Measurements from ENCODE around the gene MTHFD1.
"Not testable (repeated sequence)": the region's sequence is repeated elsewhere in the genome, so short reads cannot be mapped to it uniquely, and the experiment has no call there.

The MTHFD1 gene

DNA sequence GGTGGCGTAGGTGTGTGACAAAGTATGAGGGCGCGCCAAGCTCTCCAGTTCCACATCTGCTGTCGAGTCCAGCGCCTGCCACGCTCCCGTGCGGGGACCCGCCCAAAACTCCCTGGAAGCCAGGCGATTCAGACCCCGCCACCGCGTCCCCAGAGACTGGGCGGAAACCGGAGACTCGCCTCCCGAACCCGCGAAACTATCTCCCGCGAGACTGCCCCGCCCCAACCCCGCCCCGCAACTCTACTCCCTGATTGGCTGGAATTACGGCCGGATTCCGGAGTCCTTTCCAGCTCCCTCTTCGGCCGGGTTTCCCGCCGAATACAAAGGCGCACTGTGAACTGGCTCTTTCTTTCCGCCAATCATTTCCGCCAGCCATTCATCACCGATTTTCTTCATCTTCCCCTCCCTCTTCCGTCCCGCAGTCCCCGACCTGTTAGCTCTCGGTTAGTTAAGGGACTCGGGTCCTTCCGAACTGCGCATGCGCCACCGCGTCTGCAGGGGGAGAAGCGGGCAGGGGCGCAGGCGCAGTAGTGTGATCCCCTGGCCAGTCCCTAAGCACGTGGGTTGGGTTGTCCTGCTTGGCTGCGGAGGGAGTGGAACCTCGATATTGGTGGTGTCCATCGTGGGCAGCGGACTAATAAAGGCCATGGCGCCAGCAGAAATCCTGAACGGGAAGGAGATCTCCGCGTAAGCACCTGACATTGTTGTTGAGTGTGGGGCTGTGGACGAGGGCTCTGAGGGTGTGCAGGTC lies at the start of gene MTHFD1:
Gene MTHFD1 (plus strand): TSS at position 572 of the 751 bp plus-strand sequence. CDS start 75 bp downstream, at position 647.
- peak; percentile 91 for DNase-seq (ENCODE audit: low read depth)

DNA sequence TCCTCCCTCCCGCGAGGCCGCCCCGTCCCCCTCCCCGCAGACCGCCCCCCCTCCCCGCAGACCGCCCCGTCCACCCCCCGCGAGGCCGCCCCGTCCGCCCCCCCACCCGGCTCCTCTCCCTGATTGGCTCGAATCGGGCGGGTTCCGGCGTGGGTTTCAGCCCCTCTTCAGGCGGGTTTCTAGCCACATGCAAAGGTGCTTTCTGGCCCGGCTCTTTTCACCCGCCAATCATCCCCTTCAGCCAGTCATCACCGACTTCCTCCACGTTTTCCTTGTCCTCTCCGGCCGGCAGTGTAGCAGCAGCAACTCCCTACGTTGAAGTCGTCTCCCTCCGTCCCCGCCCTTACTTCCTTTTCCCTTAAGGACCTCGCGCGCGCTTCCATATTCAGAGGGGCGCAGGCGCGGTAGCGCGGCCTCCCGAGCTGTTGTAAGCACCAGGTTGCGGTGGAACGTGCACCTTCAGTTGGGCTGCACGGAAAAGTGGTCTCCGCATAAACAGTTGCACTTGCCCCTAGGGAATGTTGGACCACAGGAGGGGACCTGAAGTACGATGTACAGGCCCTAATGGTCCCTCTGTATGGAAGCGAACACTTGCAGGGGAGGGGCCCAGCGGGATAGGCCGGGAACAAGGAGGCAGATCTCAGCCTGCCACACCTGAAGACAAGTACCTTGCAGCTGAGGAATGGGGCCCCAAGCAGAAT lies 49.4 kb upstream of the MTHFD1 start:
- DNase-seq (ENCODE audit: low read depth), result peak; percentile 62

DNA sequence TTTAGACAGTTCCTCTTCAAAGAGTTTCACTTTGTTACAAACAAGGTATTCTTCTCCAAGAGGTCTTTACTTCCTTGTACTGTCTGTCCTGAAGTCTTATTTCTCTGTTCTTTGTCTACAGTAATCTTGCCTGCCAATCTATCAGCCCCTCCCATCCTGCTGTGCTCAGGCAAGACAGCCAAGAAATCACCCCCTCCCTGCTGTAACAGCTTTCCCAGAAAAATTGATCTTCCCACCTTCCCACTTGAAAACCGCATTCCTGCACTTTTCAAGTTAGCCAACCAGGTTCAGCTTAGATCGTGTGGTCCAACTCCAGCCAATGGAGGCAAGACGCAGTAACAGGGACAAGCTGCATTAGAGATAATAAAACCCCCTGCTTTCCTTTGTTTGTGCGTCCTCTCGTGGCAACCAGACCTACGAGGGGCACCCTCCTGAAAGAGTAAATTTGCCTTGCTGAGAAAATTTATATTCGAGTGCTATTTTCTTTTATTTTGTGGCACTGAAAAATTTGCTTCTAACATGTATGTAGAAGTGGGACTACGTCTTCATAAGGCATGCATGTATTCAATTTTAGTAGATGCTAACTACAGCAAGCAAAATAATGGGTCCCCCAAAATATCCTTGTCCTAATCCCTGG lies 47.5 kb upstream of the MTHFD1 start:
- no peak for DNase-seq (ENCODE audit: low read depth)

DNA sequence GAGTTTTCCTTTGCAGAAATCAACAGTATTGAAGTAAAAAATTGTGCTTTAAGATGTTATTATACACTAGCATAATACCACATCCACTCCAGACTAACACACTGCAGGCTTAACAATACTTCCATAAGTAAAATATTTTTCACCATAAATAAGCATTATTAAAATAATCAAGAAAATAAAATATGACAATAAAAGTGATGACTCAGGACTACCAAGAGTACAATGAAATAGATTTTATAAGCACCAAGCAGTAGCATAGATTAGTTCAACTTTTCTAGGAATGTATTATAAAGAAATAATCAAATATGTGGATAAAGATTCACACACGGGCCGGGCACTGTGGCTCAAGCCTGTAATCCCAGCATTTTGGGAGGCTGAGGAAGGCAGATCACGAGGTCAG lies 40.4 kb upstream of the MTHFD1 start:
- DNase-seq (ENCODE audit: low read depth), result no peak

- DNase-seq (ENCODE audit: low read depth), result no peak
Observed at GRCh38 chr14:64349741-64350490, 38.2 kb upstream of the MTHFD1 start.

DNA sequence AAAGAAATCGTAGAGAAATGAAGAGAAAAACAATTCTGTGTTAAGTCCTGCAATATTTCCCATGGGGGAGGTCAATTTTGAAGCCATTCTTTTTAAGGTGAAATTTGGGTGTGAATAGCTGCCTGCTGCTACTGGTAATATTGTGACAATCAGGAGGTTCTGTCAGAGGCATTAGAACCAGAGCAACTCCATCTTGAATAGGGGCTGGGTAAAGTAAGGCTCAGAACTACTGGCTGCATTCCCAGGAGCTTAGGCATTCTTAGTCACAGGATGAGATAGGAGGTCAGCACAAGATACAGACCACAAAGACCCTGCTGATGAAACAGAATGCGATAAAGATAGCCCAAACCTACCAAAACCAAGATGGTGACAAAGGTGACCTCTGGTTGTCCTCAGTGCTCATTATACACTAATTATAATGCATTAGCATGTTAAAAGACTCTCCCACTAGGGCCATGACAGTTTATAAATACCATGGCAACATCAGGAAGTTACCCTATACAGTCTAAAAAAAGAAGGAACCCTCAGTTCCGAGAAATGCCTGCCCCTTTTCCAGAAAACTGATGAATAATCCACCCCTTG lies 24.8 kb upstream of the MTHFD1 start:
- no peak for DNase-seq (ENCODE audit: low read depth)

- no peak for DNase-seq (ENCODE audit: low read depth)
Observed at GRCh38 chr14:64364907-64365306, 23.2 kb upstream of the MTHFD1 start.

DNA sequence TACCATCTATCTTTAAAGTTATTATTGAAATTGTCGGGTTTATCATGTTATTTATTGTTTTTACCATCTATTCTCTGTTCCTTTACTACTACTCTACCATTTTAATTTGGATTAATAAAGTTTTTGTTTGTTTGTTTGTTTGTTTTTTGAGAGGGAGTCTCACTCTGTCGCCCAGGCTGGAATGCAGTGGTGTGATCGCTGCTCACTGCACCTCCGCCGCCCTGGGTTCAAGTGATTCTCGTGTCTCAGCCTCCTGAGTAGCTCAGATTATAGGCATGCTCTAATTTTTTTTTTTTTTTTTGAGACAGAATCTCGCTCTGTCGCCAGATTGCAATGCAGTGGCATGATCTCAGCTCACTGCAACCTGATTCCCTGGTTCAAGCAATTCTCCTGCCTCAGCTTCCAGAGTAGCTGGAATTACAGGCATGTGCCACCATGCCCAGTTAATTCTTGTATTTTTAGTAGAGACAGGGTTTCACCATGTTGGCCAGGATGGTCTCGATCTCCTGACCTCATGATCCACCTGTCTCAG lies 22.7 kb upstream of the MTHFD1 start:
- DNase-seq (ENCODE audit: low read depth), result not testable (repeated sequence)

- no peak for DNase-seq (ENCODE audit: low read depth)
Observed at GRCh38 chr14:64369201-64369600, 19.0 kb upstream of the MTHFD1 start.

DNA sequence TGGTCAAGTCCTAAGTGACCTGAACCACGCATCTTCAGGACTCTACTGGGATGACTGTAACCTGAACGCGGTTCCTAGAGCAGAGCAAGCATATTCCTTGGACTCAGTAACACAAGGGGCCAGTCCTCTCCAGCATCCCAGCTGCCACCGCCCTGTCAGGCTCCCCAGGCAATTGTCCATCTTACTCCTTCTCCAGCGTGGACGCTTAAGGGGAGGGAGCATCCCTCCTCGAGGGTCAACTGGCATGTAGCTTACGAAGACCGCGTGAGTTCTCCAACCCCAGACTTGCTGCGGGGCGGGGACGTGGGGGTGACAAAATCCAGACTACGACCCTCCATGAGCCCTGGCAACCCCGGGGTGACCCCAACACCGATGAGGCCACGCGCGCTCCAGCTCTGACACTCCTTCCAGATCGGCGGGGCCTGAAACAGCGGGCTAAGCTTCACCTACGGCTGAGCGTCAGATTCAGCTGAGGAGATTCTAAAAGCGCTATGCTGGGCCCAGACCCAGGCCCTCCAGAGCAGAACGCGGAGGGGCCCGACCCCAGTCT lies 846 bp upstream of the MTHFD1 start:
- DNase-seq (ENCODE audit: low read depth), result no peak

DNA sequence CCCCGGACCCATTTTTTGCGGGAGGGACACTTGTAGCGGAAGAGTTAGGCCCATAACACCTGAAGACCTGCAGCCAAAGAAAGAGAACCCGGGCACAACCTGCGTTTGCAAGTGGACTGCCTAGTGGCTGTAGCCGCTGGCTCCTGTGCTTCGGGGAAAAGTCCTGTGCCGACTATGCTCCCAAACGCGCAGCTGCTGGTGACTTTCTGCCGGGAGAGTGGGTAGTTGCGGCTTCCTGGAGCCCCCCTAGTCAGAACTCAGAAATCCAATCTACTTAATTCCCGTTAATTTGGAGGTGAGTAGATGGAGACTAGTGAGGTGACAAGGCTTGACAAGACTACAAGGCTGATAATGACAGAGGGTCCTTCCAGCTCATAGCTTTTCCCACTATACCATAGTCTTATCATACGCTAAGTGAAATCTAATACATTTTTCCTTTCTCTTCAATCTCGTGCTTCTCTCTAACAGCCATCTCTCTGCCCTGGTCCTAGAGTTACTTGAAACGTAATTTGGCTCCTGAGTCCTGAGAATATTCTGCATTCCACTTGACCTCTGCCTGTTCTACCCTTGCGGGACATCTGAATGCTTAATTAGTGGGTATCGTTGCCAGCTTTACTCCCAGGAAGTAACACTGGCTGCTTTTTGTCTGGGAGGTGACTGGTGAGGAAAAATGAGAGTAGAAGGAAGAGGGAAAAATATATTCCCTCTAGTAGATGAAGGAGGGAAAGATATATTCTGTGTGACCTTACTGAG lies 556 bp downstream of the MTHFD1 start:
- peak; percentile 10 for DNase-seq (ENCODE audit: low read depth)

- DNase-seq (ENCODE audit: low read depth), result no peak
Observed at GRCh38 chr14:64391113-64391725, 3.1 kb downstream of the MTHFD1 start.

DNA sequence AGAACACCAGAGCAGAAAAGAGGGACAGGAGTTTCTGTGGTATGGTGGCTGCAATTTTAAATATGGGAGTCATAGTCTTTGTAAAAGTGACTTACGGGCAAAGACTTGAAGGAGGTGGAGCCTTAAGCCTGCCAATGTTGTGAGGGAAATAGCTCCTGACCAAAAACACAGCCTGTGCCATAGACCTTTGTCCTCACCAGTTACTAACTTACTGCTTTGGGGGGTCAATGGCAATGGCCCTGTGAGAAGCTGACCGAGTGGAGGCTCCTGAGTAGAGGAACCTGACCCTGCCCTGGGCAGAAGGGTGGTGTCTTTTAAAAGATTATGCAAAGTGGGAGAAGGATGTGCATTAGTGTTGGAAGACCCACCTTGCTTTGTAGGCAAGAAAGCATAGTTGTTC lies 3.8 kb downstream of the MTHFD1 start:
- no peak for DNase-seq (ENCODE audit: low read depth)

GRCh38 chr14:64393189-64393726 lies 5.1 kb downstream of the MTHFD1 start:
- DNase-seq (ENCODE audit: low read depth), result not testable (repeated sequence)

GRCh38 chr14:64394423-64394822 lies 6.3 kb downstream of the MTHFD1 start:
- DNase-seq (ENCODE audit: low read depth), result no peak

DNA sequence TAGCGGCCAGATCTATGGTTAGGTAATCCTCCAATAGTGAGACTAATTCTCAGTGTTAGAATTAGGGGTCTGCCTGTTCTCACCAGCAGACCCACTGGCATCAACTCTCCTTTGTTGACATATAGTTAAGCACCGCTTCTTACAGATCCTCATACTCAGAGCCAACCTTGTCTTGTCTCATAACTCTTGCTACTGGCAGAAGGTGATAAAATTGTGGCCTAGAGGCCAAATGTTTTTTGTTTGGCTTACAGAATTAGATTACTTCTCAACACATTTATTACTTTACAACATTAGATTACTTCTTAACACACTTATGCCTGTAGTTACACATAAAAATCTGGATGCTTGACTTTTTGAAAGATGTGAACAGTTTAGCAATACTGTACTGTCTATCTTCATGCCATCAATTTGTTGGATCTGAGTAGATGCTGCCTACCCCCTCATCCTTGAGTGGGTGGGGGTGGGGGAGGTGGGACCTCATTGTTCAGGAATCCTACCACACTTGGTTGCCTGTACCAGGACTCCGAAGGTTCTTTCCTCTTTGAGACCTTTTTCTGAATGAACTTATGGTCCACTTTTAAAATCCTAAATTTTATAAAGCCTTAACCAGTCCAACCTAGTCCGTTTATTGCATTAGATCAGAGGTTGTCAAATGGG lies 7.0 kb downstream of the MTHFD1 start:
- DNase-seq (ENCODE audit: low read depth), result no peak

GRCh38 chr14:64400829-64401459 lies 12.8 kb downstream of the MTHFD1 start:
- no peak for DNase-seq (ENCODE audit: low read depth)

GRCh38 chr14:64401949-64402348 lies 13.8 kb downstream of the MTHFD1 start:
- no peak for DNase-seq (ENCODE audit: low read depth)

GRCh38 chr14:64405295-64405694 lies 17.1 kb downstream of the MTHFD1 start:
- no peak for DNase-seq (ENCODE audit: low read depth)

Data from stimulated activated CD8-positive, alpha-beta memory T cell treated with anti-CD3 and anti-CD28 coated beads, Interleukin-15, amount 100 ng/mL, for 1 hour (primary cell).